Activated T-cell treated with anti-CD3 and anti-CD28 coated beads, Interleukin-2, amount 50 U/mL, for 1 hour (primary cell): ENCODE measurements around the gene ZNF106.

Experiments
- DNase-seq: peaks from one replicate; pipeline ENCODE4 v3.0.0-alpha.2; 2020

The ZNF106 gene

GRCh38 chr15:42490671-42491538 lies at the start of gene ZNF106:
Gene ZNF106 (minus strand): TSS chr15:42491141. CDS start chr15:42472289, 18,852 bp downstream.
- DNase-seq, result peak; percentile 84

GRCh38 chr15:42533246-42533645 lies 42.3 kb upstream of the ZNF106 start:
- no peak for DNase-seq

GRCh38 chr15:42528970-42529369 lies 38.0 kb upstream of the ZNF106 start:
- no peak for DNase-seq

- DNase-seq, result no peak
Measured at GRCh38 chr15:42523331-42523730, 32.4 kb upstream of the ZNF106 start.

GRCh38 chr15:42511007-42511391 lies 20.1 kb upstream of the ZNF106 start:
- no peak for DNase-seq

- no peak for DNase-seq
Measured at GRCh38 chr15:42510258-42511006, 19.5 kb upstream of the ZNF106 start.

- no peak for DNase-seq
Measured at GRCh38 chr15:42508263-42508690, 17.3 kb upstream of the ZNF106 start.

GRCh38 chr15:42507514-42507913 lies 16.6 kb upstream of the ZNF106 start:
- no peak for DNase-seq

- DNase-seq, result no peak
Measured at GRCh38 chr15:42504631-42505030, 13.7 kb upstream of the ZNF106 start.

- DNase-seq, result no peak
Measured at GRCh38 chr15:42503825-42504224, 12.9 kb upstream of the ZNF106 start.

- DNase-seq, result no peak
Measured at GRCh38 chr15:42502477-42502876, 11.5 kb upstream of the ZNF106 start.

GRCh38 chr15:42499858-42500609 lies 9.1 kb upstream of the ZNF106 start:
- no peak for DNase-seq

GRCh38 chr15:42498212-42499068 lies 7.5 kb upstream of the ZNF106 start:
- no peak for DNase-seq

GRCh38 chr15:42495361-42496212 lies 4.6 kb upstream of the ZNF106 start, which contains the start of gene SNAP23:
Gene SNAP23 (plus strand): TSS chr15:42495634. CDS start chr15:42511847, 16,213 bp downstream.
- DNase-seq, result peak; percentile 78

- no peak for DNase-seq
Measured at GRCh38 chr15:42494998-42495360, 4.0 kb upstream of the ZNF106 start.

GRCh38 chr15:42493679-42494078 lies 2.7 kb upstream of the ZNF106 start:
- no peak for DNase-seq

GRCh38 chr15:42491539-42492225 lies 741 bp upstream of the ZNF106 start:
- DNase-seq, result no peak

GRCh38 chr15:42490291-42490670 lies 660 bp downstream of the ZNF106 start:
- DNase-seq, result no peak

GRCh38 chr15:42483677-42484076 lies 7.3 kb downstream of the ZNF106 start:
- DNase-seq, result no peak

GRCh38 chr15:42482701-42483100 lies 8.2 kb downstream of the ZNF106 start:
- no peak for DNase-seq

- DNase-seq, result no peak
Measured at GRCh38 chr15:42474827-42475226, 16.1 kb downstream of the ZNF106 start.
